Mesothelial cell of epicardium (in vitro differentiated cells): Measurements from ENCODE around the gene RRAD. TPM values are rescaled to one million over a fixed set of nuclear protein-coding genes. Genes with fewer than 3 reads are reported as not detected.

Experiments
- DNase-seq, 2 experiments: peaks; one replicate each; pipeline ENCODE4 v3.0.0; 2021; ENCODE audit warnings: low spot score in 2 of 2; ENCODE audit not compliant: unreplicated experiment in 2 of 2
- H3K27ac Mint-ChIP-seq: 2 replicates; pipeline ENCODE4 v1.8.0; 2021; ENCODE audit warnings: mixed read lengths
- H3K27me3 Mint-ChIP-seq: 2 replicates; pipeline ENCODE4 v1.8.0; 2021; ENCODE audit warnings: low read depth, mixed read lengths
- H3K36me3 Mint-ChIP-seq: 2 replicates; pipeline ENCODE4 v1.8.0; 2021; ENCODE audit warnings: mixed read lengths
- H3K4me1 Mint-ChIP-seq: 2 replicates; pipeline ENCODE4 v1.8.0; 2021; ENCODE audit warnings: mixed read lengths
- H3K4me3 Mint-ChIP-seq: 2 replicates; pipeline ENCODE4 v1.8.0; 2021; ENCODE audit warnings: mild to moderate bottlenecking, moderate library complexity, mixed read lengths
- H3K9me3 Mint-ChIP-seq: 2 replicates; pipeline ENCODE4 v1.8.0; 2021; ENCODE audit warnings: mixed read lengths
- CTCF ChIP-seq: fragments of 200-600 bp; sonication (generic); IDR thresholded peaks from one replicate; pipeline ENCODE4 v1.5.0; 2021; ENCODE audit warnings: antibody characterized with exemption; ENCODE audit not compliant: unreplicated experiment
- total RNA-seq: library from RNA; stranded (reverse); gene quantifications from 3 replicates; pipeline ENCODE4 v1.2.1, GENCODE V29; 2021

The RRAD gene
- total RNA-seq, 1 donor from 2014 or later, result 2.7 TPM

- no peak for DNase-seq
- Mint-ChIP-seq H3K27ac (no peak overlapping the region), H3K9me3 (no peaks in the 10 kb centered on the region), H3K27me3 (no peaks in the 10 kb centered on the region), H3K36me3 (peaks cover under 1% of the 10 kb centered on the region), H3K4me1 (peaks cover 29% of the 10 kb centered on the region), H3K4me3 (no peak overlapping the region)
- no peak for TF ChIP-seq CTCF
Observed at GRCh38 chr16:66890799-66891198, 34.5 kb downstream of the RRAD start.

GRCh38 chr16:66889622-66890021, 35.7 kb downstream of the RRAD start:
- H3K27me3 Mint-ChIP-seq, result no peaks in the 10 kb centered on the region
- DNase-seq, result no peak
- H3K4me1 Mint-ChIP-seq, result peaks cover 34% of the 10 kb centered on the region
- peaks cover 7% of the 10 kb centered on the region for H3K36me3 Mint-ChIP-seq
- no peak overlapping the region for H3K4me3 Mint-ChIP-seq
- no peak for TF ChIP-seq CTCF
- peak overlapping the region; percentile 25 for H3K27ac Mint-ChIP-seq
- no peaks in the 10 kb centered on the region for H3K9me3 Mint-ChIP-seq

DNA sequence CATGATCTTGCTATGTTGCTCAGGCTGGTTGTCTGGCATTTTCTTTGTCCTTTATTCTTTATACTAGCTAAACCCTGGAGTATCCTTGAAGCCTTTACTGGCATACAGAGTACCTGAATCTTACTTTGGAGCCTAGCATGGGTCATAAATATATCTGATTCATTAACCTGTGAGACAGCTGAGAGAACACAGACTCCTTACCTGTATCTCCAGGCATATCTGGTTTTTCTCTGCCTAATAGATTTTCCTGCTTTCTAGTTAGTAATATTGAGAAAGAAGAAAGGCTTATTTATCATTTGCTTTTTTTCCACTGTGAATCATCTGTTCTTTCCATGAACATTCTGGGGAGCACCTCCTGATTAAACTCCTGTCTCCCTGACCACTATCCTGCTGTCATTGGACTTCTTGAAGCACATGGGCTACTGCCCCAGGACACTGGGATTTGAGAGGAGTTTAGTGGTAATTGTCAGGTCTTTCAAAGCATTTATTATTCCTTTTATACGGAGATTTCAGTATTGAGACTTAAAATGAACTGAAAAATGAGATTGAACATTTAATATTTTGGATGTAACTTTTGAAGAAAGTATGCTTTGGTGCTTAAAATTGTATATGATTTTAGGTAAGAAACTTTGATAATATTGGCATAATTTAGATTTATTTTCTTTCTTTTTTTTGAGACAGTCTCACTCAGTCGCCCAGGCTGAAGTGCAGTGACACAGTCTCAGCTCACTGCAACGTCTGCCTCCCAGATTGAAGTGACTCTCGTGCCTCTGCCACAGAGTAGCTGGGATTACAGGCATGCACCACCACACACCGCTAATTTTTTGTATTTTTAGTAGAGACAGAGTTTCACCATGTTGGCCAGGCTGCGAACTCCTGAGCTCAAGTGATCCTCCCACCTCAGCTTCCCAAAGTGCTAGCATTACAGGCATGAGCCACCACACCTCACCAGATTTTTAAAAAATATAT, 36.4 kb downstream of the RRAD start:
- no peak for TF ChIP-seq CTCF
- Mint-ChIP-seq H3K9me3 (no peaks in the 10 kb centered on the region), H3K36me3 (peaks cover 12% of the 10 kb centered on the region), H3K27me3 (no peaks in the 10 kb centered on the region), H3K4me1 (peaks cover 34% of the 10 kb centered on the region), H3K27ac (peak overlapping the region; percentile 72), H3K4me3 (no peak overlapping the region)
- DNase-seq, result no peak

DNA sequence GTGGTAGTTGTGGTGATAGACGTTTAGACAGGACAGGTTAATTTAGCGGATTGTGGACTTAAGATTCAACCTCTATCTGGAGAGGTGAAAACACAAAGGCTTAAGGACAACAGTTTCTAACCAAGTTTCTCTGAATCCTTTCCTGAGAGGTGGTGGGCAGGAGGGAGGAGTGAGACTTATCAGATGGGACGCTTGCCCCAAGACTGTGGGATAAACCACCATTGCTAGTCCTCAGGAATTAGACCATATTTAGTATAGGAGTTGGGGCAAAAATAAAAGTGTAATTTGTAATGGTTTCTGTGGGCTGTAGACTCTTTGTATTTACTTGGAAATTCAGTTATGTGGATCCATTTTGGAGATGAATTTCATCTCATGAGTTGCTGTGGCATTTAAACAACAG, 38.4 kb downstream of the RRAD start:
- no peak overlapping the region for H3K4me3 Mint-ChIP-seq
- DNase-seq, result no peak

GRCh38 chr16:66886321-66886720, 39.0 kb downstream of the RRAD start:
- Mint-ChIP-seq H3K4me1 (peaks cover 36% of the 10 kb centered on the region), H3K27ac (peak overlapping the region; percentile 51), H3K9me3 (no peaks in the 10 kb centered on the region), H3K4me3 (no peak overlapping the region), H3K36me3 (peaks cover 12% of the 10 kb centered on the region), H3K27me3 (no peaks in the 10 kb centered on the region)
- no peak for TF ChIP-seq CTCF
- no peak for DNase-seq

More for the DNA sequence above, 38.4 kb downstream of the RRAD start:
- Mint-ChIP-seq H3K36me3 (peaks cover 12% of the 10 kb centered on the region), H3K27me3 (no peaks in the 10 kb centered on the region), H3K4me1 (peaks cover 35% of the 10 kb centered on the region), H3K27ac (peak overlapping the region; percentile 51), H3K9me3 (no peaks in the 10 kb centered on the region)
- no peak for TF ChIP-seq CTCF
